Liver (tissue), 9 donors: Measurements from ENCODE around the gene TUT7. TPM values are rescaled to one million over a fixed set of nuclear protein-coding genes. Genes with fewer than 3 reads are reported as not detected.

Experiments
- DNase-seq: peaks from one replicate; pipeline ENCODE4 v3.0.0-alpha.2; 2017; ENCODE audit warnings: low spot score
- H3K27ac ChIP-seq, 2 donors: one replicate each; pipeline ENCODE4 v1.7.0; 2013; ENCODE audit warnings: inconsistent platforms in 2 of 2, low read length in 2 of 2, control low read depth in 1 of 2, low read depth in 1 of 2, mild to moderate bottlenecking in 1 of 2
- H3K27me3 ChIP-seq, 4 donors: one replicate each; pipeline versions ENCODE4 v1.6.1 to v1.7.0; 2013; ENCODE audit warnings: low read length in 3 of 4, inconsistent platforms in 1 of 4, mild to moderate bottlenecking in 1 of 4, moderate library complexity in 1 of 4; ENCODE audit not compliant: control insufficient read depth in 4 of 4, insufficient read depth in 4 of 4
- H3K36me3 ChIP-seq, 4 donors: one replicate each; pipeline versions ENCODE4 v1.6.1 to v1.7.0; 2013; ENCODE audit warnings: low read length in 3 of 4, mild to moderate bottlenecking in 3 of 4, low read depth in 1 of 4, moderate library complexity in 1 of 4; ENCODE audit not compliant: control insufficient read depth in 4 of 4, insufficient read depth in 3 of 4
- H3K4me1 ChIP-seq, 4 donors: one replicate each; pipeline versions ENCODE4 v1.6.1 to v1.7.0; 2013; ENCODE audit warnings: low read length in 3 of 4, mild to moderate bottlenecking in 3 of 4, moderate library complexity in 1 of 4; ENCODE audit not compliant: control insufficient read depth in 4 of 4, insufficient read depth in 4 of 4
- H3K4me3 ChIP-seq, 3 donors: one replicate each; pipeline versions ENCODE4 v1.6.1 to v1.7.0; 2013; ENCODE audit warnings: low read length in 3 of 3, control low read depth in 1 of 3, low read depth in 1 of 3, mild to moderate bottlenecking in 1 of 3
- H3K9ac ChIP-seq, 2 donors: one replicate each; pipeline ENCODE4 v1.7.0; 2013; ENCODE audit warnings: low read length in 2 of 2, mild to moderate bottlenecking in 2 of 2, moderate library complexity in 2 of 2, control low read depth in 1 of 2, low read depth in 1 of 2
- H3K9me3 ChIP-seq, 4 donors: one replicate each; pipeline versions ENCODE4 v1.6.1 to v1.7.0; 2013; ENCODE audit warnings: low read length in 3 of 4; ENCODE audit not compliant: control insufficient read depth in 4 of 4
- ATF3 ChIP-seq: IDR thresholded peaks from 2 replicates; pipeline ENCODE4 v1.6.1; 2016; ENCODE audit warnings: antibody characterized with exemption
- CTCF ChIP-seq: fragments of 150-350 bp; IDR thresholded peaks from 2 replicates; pipeline ENCODE4 v1.5.1; 2017; ENCODE audit warnings: improper control_type of control experiment, low read depth, low read length; ENCODE audit not compliant: missing input control
- EGR1 ChIP-seq, 2 donors: IDR thresholded peaks; 2 replicates each; pipeline ENCODE4 v1.6.1; 2016 to 2018; ENCODE audit warnings: antibody characterized with exemption in 2 of 2, low read depth in 2 of 2
- FOXA1 ChIP-seq: IDR thresholded peaks from 2 replicates; pipeline ENCODE4 v1.6.1; 2016; ENCODE audit warnings: antibody characterized with exemption
- FOXA2 ChIP-seq: IDR thresholded peaks from 2 replicates; pipeline ENCODE4 v1.6.1; 2016; ENCODE audit warnings: antibody characterized with exemption
- GABPA ChIP-seq, 2 donors: IDR thresholded peaks in 1 of 2; conservative IDR thresholded peaks in 1 of 2; 2 replicates each; pipeline ENCODE4 v1.6.1; 2016; ENCODE audit warnings: antibody characterized with exemption in 2 of 2, mild to moderate bottlenecking in 1 of 2, moderate library complexity in 1 of 2
- HNF4A ChIP-seq, 2 donors: conservative IDR thresholded peaks; 2 replicates each; pipeline ENCODE4 v1.6.1; 2016; ENCODE audit warnings: antibody characterized with exemption in 2 of 2, mild to moderate bottlenecking in 2 of 2
- HNF4G ChIP-seq: IDR thresholded peaks from 2 replicates; pipeline ENCODE4 v1.6.1; 2016; ENCODE audit warnings: antibody characterized with exemption
- JUND ChIP-seq, 2 donors: IDR thresholded peaks; 2 replicates each; pipeline ENCODE4 v1.6.1; 2016; ENCODE audit warnings: antibody characterized with exemption in 2 of 2
- MAX ChIP-seq: IDR thresholded peaks from 2 replicates; pipeline ENCODE4 v1.6.1; 2016; ENCODE audit warnings: antibody characterized with exemption
- NR2F2 ChIP-seq: IDR thresholded peaks from 2 replicates; pipeline ENCODE4 v1.6.1; 2016; ENCODE audit warnings: antibody characterized with exemption
- RAD21 ChIP-seq, 2 donors: IDR thresholded peaks; 2 replicates each; pipeline ENCODE4 v1.6.1; 2016; ENCODE audit warnings: antibody characterized with exemption in 2 of 2, mild to moderate bottlenecking in 2 of 2
- REST ChIP-seq: IDR thresholded peaks from 2 replicates; pipeline ENCODE4 v1.6.1; 2016; ENCODE audit warnings: antibody characterized with exemption, mild to moderate bottlenecking
- RXRA ChIP-seq, 2 donors: IDR thresholded peaks; 2 replicates each; pipeline ENCODE4 v1.6.1; 2017 to 2018; ENCODE audit warnings: antibody characterized with exemption in 2 of 2, mild to moderate bottlenecking in 1 of 2
- SP1 ChIP-seq: IDR thresholded peaks from 2 replicates; pipeline ENCODE4 v1.6.1; 2018; ENCODE audit warnings: antibody characterized with exemption, mild to moderate bottlenecking
- TAF1 ChIP-seq: conservative IDR thresholded peaks from 2 replicates; pipeline ENCODE4 v1.6.1; 2016; ENCODE audit warnings: antibody characterized with exemption, mild to moderate bottlenecking
- YY1 ChIP-seq: IDR thresholded peaks from 2 replicates; pipeline ENCODE4 v1.6.1; 2016; ENCODE audit warnings: antibody characterized with exemption, mild to moderate bottlenecking
- ZBTB33 ChIP-seq: IDR thresholded peaks from 2 replicates; pipeline ENCODE4 v1.6.1; 2016; ENCODE audit warnings: antibody characterized with exemption
- WGBS: extraction: QIAGEN DNeasy Blood & Tissue Kit; methylation state at CpG from one replicate; pipeline ENCODE4 v1.1.7; 2013; 5-methylcytosine and 5-hydroxymethylcytosine counted together
- polyA plus RNA-seq, 2 donors: library from polyadenylated mRNA; stranded (reverse) in 1 of 2; unstranded in 1 of 2; fragments of 200-250 nt in 1 of 2; fragments of >200 nt in 1 of 2; fragmentation: Nextera tagmentation in 1 of 2; extraction: Ambion mirVana in 1 of 2; gene quantifications; one replicate each; pipeline versions ENCODE4 v1.2.1 to v1.2.3, GENCODE V29; 2013 to 2015
- total RNA-seq, 2 donors: library from RNA; depleted of rRNA; stranded (reverse); fragments of >200 nt; gene quantifications; one replicate each; pipeline ENCODE4 v1.2.3, GENCODE V29; 2014
- donor health status: healthy.
- donor health status: healthy.
- donor health status: healthy.
- donor health status: healthy.
- donor health status: healthy.

Gene TUT7
- total and polyA plus RNA-seq, 4 donors, result 10.7 to 34.6 (median 15.9) TPM

GRCh38 chr9:86337469-86338108 is 16.6 kb downstream of the TUT7 start:
- H3K27ac ChIP-seq, result no peak overlapping the region
- peaks cover 0 to 2% (median 0%) of the 10 kb centered on the region in 4 donors for H3K4me1 ChIP-seq
- H3K9ac ChIP-seq, result no peak overlapping the region
- WGBS, result 83% methylated on average over 9 of the region's 9 CpGs
- peaks cover 7 to 95% (median 71%) of the 10 kb centered on the region in 4 donors for H3K36me3 ChIP-seq
- H3K4me3 ChIP-seq, result no peak overlapping the region
- no peak for TF ChIP-seq ZBTB33
- TF ChIP-seq GABPA (IDR thresholded peaks at IDR 0.05 in 1 of 2, conservative IDR thresholded peaks at IDR 0.05 in 1 of 2), result no peak
- no peak for TF ChIP-seq HNF4A (conservative IDR thresholded peaks at IDR 0.05)
- no peak for TF ChIP-seq SP1
- TF ChIP-seq REST, result no peak
- no peak for TF ChIP-seq EGR1 (IDR thresholded peaks at IDR 0.05; ENCODE audit: low read depth in 2 of 2)
- TF ChIP-seq TAF1, result no peak
- TF ChIP-seq FOXA1, result no peak
- TF ChIP-seq JUND (IDR thresholded peaks at IDR 0.05), result no peak
- no peak for TF ChIP-seq YY1
- no peak for TF ChIP-seq HNF4G
- no peak for TF ChIP-seq RXRA (IDR thresholded peaks at IDR 0.05)
- TF ChIP-seq CTCF, result no peak
- no peak for TF ChIP-seq MAX
- no peak for TF ChIP-seq FOXA2
- no peak for TF ChIP-seq NR2F2
- DNase-seq, result no peak
- H3K9me3 ChIP-seq, result no peaks in the 10 kb centered on the region
- no peaks in the 10 kb centered on the region for H3K27me3 ChIP-seq

- Histone ChIP-seq H3K27ac (no peak overlapping the region), H3K27me3 (no peaks in the 10 kb centered on the region), H3K36me3 (peaks cover 6 to 93% (median 69%) of the 10 kb centered on the region in 4 donors), H3K9me3 (no peaks in the 10 kb centered on the region), H3K4me3 (no peak overlapping the region), H3K9ac (no peak overlapping the region), H3K4me1 (no peaks in the 10 kb centered on the region)
- 80% methylated on average over 1 of the region's 1 CpG for WGBS
- DNase-seq, result no peak
- TF ChIP-seq ATF3 (no peak), CTCF (no peak), RAD21 (IDR thresholded peaks at IDR 0.05) (no peak), FOXA1 (no peak), ZBTB33 (no peak), GABPA (IDR thresholded peaks at IDR 0.05 in 1 of 2, conservative IDR thresholded peaks at IDR 0.05 in 1 of 2) (no peak), JUND (IDR thresholded peaks at IDR 0.05) (no peak), YY1 (no peak), FOXA2 (no peak)
These were observed 18.2 kb downstream of the TUT7 start for GRCh38 chr9:86336058-86336457.
